H1 (cell line): ENCODE measurements around the gene ZBP1. TPM values are rescaled to one million over a fixed set of nuclear protein-coding genes. Genes with fewer than 3 reads are reported as not detected.

Experiments
- CBX5 ChIP-seq: fragments of 300-800, 300-1000 bp; sonication (generic); IDR thresholded peaks from 2 replicates; pipeline ENCODE4 v1.7.1; 2016; ENCODE audit warnings: antibody characterized with exemption, low read length, low read depth
- EZH2 ChIP-seq: fragments of 200-600 bp; sonication (generic); IDR thresholded peaks from 2 replicates; pipeline ENCODE4 v1.7.1; 2012; ENCODE audit warnings: low read depth, mild to moderate bottlenecking, moderate library complexity, low read length, inconsistent platforms; ENCODE audit not compliant: severe bottlenecking
- SAP30 ChIP-seq: fragments of 300-600 bp; sonication (generic); IDR thresholded peaks from 2 replicates; pipeline ENCODE4 v1.7.1; 2012; ENCODE audit warnings: low read length, moderate library complexity, mild to moderate bottlenecking, inconsistent platforms; ENCODE audit not compliant: insufficient read depth, insufficient replicate concordance
- polyA plus RNA-seq, 7 experiments: library from polyadenylated mRNA; depleted of rRNA in 3 of 7; stranded (reverse) in 5 of 7; unstranded in 2 of 7; fragments of >200 nt in 5 of 7; fragments of 200-250 nt in 2 of 7; gene quantifications; 1 replicate in 5 of 7; 2 replicates in 1 of 7; 4 replicates in 1 of 7; pipeline versions ENCODE4 v1.2.1 to v1.2.3, GENCODE V29; 2011 to 2013; ENCODE audit warnings: missing spikeins in 2 of 7, mixed read lengths in 2 of 7
- total RNA-seq: library from RNA; stranded (reverse); fragmentation: NEBNext Ultra II Directional; extraction: Animal tissue kit (Norgen Biotek cat#: 25700); gene quantifications from 2 replicates; pipeline ENCODE4 v1.2.1, GENCODE V29; 2021

ZBP1 gene
- total and polyA plus RNA-seq, 2 of the 8 experiments (the other 6 are each of a cell fraction or from before 2014, with no cell fraction given) = not detected

- TF ChIP-seq CBX5 (no peak), EZH2 (no peak), SAP30 (no peak)
- TF ChIP-seq, all 59 proteins: peak for 0
Observed at GRCh38 chr20:57574954-57575353, 45.3 kb downstream of the ZBP1 start (continued).
